GM19452 (cell line): ENCODE data around the gene SERPINA12.
"Not testable (repeated sequence)": the region's sequence is repeated elsewhere in the genome, so short reads cannot be mapped to it uniquely, and the experiment has no call there.

Experiments used
- ATAC-seq: cut with Tn5 transposase; IDR thresholded peaks from one replicate; pipeline ENCODE4 v1.9.1; 2021; ENCODE audit not compliant: unreplicated experiment

Gene SERPINA12

GRCh38 chr14:94494085-94494484 lies 15.2 kb downstream of the SERPINA12 start:
- no peak for ATAC-seq

GRCh38 chr14:94491511-94491910 lies 17.8 kb downstream of the SERPINA12 start:
- no peak for ATAC-seq

DNA sequence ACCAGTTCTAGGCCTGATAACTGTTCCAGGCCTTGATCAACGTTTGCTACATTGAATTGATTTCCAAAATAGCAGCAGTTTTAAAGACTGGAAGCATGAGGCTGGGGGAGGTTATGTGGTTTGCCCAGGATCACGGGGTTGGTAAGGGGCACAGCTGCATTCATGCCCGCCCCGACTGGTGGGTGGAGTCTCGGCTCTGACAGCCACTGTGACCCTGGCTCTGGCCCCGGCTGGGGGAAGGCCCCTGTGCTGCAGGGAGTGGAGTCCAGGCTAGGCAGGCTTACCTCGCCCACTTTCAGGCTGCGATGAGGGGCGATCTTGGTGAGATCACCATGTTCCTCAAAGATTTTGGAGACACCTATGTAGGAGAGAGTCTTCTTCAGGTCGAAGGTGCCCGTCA lies 19.9 kb downstream of the SERPINA12 start:
- no peak for ATAC-seq

DNA sequence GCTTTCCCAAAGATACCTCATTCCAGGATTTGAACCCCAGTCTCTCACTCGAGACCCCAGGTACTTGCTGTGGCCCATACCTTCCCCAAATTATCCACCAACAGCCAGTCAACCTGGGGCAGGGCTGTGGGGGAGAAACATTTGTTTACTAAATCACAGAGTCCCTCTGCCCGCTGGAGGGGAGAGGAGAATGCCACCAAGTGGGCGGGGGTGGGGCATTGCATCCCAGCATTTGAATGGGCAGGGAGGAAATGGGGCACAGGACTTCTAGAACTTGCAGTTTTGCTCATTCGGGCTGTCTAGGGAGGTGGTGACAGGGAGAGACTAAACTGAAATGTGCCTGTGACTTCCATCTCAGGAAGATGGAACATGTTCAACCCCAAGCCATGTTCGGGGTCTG lies 22.4 kb downstream of the SERPINA12 start:
- no peak for ATAC-seq

DNA sequence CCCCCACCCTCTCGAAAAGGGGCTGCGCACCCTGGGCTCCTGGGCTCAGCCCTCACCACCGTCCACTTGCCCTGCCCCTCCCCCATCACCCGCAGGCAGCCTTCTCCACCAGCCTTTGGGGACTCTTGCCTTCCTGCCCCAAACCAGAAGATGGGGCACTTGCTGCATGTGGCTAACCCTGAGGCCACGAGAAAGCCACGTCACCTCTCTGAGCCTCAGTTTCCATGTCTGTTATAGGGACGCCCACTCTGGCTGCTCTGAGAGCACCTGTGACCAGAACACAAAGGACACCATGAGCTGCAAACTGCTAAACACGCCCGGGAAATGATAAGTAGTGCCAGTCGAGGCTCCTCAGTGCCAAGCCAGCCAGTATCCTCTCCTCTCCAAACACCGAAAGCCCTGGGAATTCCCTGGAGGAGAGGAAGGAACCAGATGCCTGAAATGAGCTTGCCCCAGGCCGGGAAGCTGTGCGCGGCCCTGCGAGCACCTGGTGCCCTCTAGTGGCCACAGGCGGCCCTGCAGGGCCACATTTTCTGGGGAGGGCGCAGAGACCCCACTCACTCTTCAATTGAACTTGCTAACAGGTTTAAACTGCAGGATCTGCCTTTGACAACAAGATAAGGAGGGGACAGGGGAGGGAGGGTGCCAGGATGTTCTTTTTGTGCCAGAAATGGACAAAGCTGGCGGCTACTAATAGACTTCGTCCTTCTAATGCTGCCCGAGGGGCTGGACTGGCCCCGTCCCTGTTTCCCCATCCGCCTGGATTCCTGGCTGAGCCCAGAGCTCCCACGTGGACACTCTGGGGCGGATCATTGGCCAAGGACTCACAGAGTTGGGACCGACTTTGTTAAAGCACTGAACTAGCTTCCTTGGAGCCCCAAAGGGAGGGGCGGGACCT lies 23.1 kb downstream of the SERPINA12 start:
- no peak for ATAC-seq

GRCh38 chr14:94484481-94484880 lies 24.8 kb downstream of the SERPINA12 start:
- ATAC-seq: no peak

GRCh38 chr14:94483729-94484275 lies 25.5 kb downstream of the SERPINA12 start:
- no peak for ATAC-seq

DNA sequence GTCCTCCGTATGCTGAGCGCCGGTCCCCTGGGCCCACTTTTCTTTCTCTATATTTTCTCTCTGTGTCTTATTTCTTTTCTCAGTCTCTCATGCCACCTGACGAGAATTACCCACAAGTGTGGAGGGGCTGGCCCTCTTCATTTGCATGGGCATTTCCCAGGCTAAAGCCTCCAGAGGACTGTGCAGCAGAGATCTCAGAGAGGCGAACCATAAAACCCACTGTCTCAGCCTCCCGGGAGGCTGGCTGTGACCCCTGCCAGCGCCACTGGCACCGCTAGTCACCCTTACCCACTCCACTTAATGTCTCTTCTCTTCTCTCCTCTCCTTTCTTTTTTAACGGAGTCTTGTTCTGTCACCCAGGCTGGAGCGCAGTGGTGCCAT lies 26.2 kb downstream of the SERPINA12 start:
- ATAC-seq: peak; percentile 54

DNA sequence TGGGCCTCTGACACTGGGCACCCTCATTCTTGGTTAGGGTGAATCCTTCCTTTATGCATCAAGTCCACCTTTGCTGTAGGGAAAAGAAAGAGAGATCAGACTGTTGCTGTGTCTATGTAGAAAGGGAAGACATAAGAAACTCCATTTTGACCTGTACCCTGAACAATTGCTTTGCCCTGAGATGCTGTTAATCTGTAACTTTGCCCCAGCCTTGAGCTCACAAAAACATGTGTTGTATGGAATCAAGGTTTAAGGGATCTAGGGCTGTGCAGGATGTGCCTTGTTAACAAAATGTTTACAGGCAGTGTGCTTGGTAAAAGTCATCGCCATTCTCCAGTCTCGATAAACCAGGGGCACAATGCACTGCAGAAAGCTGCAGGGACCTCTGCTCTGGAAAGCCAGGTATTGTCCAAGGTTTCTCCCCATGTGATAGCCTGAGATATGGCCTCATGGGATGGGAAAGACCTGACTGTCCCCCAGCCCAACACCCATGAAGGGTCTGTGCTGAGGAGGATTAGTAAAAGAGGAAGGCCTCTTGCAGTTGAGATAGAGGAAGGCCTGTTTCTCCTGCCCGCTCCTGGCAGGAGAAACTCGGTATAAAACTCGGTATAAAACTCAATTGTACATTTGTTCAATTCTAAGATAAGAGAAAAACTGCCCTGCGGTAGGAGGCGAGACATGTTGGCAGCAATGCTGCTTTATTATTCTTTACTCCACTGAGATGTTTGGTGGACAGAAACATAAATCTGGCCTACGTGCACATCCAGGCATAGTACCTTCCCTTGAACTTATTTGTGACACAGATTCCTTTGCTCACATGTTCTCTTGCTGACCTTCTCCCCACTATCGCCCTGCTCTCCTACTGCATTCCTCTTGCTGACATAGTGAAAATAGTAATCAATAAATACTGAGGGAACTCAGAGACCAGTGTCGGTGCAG lies 26.9 kb downstream of the SERPINA12 start:
- not testable (repeated sequence) for ATAC-seq

DNA sequence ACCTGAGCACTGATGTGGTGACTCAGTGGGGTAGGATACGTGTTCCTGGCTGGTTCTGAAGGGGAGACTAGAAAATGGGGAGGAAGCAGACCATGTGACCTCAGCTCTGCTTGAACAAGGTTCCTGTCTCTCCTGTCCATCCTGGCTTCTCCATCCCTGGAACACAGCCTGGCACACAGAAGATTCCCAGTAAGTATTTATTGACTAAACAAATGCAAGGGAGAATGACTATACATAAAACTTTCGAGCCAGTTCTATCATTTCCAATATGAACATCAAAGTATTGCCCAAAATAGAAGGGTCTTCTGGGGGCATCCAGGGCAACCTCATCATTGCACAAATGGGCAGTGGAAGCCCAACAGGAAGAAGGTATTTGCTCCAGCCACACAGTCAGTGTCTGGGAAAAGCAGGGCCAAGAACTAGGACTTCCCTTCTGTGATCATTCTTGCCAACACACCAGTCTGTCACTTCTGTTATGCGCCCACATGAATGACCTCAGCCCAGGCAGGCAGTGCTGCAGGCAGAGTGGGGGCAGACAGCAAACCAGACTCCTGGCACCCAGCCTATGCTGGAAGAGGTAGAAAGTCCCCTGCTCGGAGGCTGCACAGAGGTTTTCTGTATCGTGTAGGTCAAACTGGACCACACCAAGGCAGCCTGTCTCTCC lies 27.7 kb downstream of the SERPINA12 start:
- ATAC-seq: no peak

- no peak for ATAC-seq
These were observed 28.5 kb downstream of the SERPINA12 start for GRCh38 chr14:94480809-94481208.

DNA sequence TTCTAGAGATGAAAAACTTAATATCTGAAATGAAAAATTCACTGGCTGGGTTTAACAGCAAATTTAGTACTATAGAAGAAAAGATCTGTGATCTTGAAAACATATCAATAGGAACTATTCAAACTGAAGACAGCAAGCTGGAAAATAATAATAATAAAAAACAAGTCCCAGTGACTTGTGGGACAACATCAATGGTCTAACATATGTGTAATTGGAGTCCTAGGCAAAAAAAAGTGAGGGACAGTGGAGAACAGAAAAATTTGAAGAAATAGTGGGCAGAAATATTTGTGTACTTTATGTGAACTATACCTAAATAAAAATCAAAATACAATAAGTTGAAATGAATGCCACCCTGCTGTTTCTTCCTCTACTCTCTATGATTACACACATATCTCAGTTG lies 30.8 kb downstream of the SERPINA12 start:
- ATAC-seq: no peak

- no peak for ATAC-seq
These were observed 33.2 kb downstream of the SERPINA12 start, which contains the start of gene SERPINA9 for GRCh38 chr14:94476023-94476422. TSS of gene SERPINA9 (minus strand) at chr14:94476197. CDS start at chr14:94469840, 6,357 bp downstream.

DNA sequence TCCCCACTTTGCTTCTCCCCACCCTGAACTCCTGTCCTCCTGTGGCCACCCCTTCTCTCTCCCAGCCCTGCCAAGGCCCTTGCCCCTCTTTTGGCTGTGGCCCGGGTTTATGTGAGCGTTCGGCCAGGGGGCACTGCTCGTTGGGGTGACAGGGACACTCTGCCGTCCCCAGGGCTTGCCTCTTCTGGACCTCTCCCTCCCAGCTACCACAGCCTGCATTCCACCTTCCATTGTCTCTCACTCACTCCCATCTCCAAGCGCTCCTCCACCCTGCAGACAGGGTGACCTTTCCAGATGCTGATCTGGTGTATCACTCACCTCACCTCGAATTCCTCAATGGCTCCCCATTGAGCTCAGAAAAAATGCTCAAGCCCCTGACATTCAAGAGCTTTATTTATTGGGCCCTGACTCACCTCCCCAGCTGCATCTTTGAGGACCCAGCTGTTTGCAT lies 34.7 kb downstream of the SERPINA12 start:
- ATAC-seq: no peak

GRCh38 chr14:94473666-94474410 lies 35.4 kb downstream of the SERPINA12 start:
- ATAC-seq: no peak

- no peak for ATAC-seq
These were observed 36.4 kb downstream of the SERPINA12 start for GRCh38 chr14:94472842-94473241.

GRCh38 chr14:94471045-94471444 lies 38.2 kb downstream of the SERPINA12 start:
- ATAC-seq: no peak

GRCh38 chr14:94470311-94470710 lies 39.0 kb downstream of the SERPINA12 start:
- ATAC-seq: no peak

- ATAC-seq: no peak
These were observed 40.0 kb downstream of the SERPINA12 start for GRCh38 chr14:94469261-94469660.
